TTC549 (cell line): ENCODE measurements around the gene MRPL43.
"Not testable (repeated sequence)": the region's sequence is repeated elsewhere in the genome, so short reads cannot be mapped to it uniquely, and the experiment has no call there.

Experiments used
- FAIRE-seq: peaks from 2 replicates; lab custom pipeline; 2012; peaks lifted over from hg19 to GRCh38; lab: Jason Lieb, UNC

MRPL43 gene

GRCh38 chr10:100986952-100987684, at the start of gene MRPL43, which contains the start of gene TWNK:
TSS of gene MRPL43 (minus strand) at chr10:100987497. CDS start at chr10:100987443, 54 bp downstream.
TSS of gene TWNK (plus strand) at chr10:100987543. CDS start at chr10:100988211, 668 bp downstream.
- FAIRE-seq = no peak

DNA sequence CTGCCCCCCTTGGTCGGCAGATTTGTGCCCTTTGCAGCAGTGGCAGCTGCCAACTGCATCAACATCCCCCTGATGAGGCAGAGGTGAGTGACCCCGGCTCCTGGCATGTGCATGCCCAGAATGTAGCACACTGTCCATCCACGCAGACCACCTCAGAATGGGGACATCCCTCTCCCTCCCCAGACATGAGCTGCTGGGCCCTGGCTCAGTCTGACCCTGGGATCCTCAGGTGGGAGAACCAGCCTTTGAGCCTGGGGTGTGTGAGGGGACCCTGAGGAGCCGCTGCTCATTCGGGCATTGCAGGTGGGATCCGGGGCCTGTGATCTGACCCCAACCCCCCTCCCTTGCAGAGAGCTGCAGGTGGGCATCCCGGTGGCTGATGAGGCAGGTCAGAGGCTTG, 49.4 kb upstream of the MRPL43 start:
- FAIRE-seq = no peak

- no peak for FAIRE-seq
Observed at GRCh38 chr10:101035916-101036702, 48.8 kb upstream of the MRPL43 start.

GRCh38 chr10:101035314-101035713, 48.0 kb upstream of the MRPL43 start:
- FAIRE-seq = no peak

GRCh38 chr10:101034404-101034803, 47.1 kb upstream of the MRPL43 start:
- FAIRE-seq = not testable (repeated sequence)

DNA sequence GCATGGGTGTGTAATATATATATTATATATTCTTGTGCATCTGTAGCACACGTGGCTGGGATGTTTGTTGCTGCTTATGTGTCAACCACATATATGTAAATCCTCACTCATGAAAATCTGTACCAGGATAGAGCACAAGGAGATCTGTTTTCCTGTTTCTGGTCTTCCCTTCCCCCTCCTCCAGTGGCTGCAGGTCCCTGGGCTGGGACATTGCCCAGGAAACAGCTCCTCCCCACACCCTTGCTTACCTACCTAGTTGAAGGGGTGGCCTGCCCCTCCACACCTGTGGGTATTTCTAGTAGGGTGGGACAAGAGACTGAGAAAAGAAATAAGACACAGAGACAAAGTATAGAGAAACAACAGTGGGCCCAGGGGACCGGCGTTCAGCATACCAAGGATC, 46.0 kb upstream of the MRPL43 start:
- no peak for FAIRE-seq

GRCh38 chr10:101032637-101033224, 45.4 kb upstream of the MRPL43 start:
- FAIRE-seq = no peak

GRCh38 chr10:101031796-101032636, 44.7 kb upstream of the MRPL43 start:
- FAIRE-seq = no peak

DNA sequence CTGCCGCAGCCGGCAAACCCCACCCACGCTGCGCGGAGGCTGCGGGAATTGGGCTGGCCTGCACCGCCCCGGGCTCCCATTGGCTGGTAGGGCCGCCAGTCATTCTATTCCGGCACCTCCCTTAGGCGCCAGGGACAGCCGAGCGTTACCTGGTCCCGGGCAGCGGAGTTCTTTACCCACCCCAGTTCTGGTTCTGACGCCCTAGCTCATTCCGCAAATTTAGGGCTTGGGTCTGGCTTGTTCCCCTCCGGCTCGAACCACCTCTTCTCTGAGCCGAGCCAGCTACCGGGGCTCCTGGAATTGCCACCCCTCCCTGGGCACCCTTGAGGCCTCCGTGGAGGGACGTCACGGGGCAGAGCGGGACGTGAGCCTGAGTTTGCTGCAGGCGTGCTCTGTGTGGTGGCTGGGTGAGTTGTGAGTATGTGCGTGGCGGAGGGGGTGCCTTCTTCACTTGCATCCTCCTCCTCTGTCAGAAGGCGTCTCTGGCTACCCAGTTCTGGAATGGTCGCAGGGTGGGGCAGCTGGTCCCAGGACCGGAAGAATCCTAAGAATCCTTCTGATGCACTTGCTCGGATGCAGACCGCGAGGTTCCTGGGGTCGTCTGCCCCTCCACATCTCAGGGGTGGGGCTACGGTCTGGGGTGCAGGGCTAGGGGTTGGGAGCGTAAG, 44.0 kb upstream of the MRPL43 start, which contains the start of the genes PDZD7 and SFXN3:
PDZD7 (minus strand) TSS at position 2 of the 668 bp plus-strand sequence. CDS start 910 bp downstream, outside the sequence.
SFXN3 (plus strand) TSS at position 107 of the 668 bp plus-strand sequence. CDS start 3,461 bp downstream, outside the sequence.
- no peak for FAIRE-seq

- FAIRE-seq = no peak
Observed at GRCh38 chr10:101030496-101031127, 43.3 kb upstream of the MRPL43 start.

DNA sequence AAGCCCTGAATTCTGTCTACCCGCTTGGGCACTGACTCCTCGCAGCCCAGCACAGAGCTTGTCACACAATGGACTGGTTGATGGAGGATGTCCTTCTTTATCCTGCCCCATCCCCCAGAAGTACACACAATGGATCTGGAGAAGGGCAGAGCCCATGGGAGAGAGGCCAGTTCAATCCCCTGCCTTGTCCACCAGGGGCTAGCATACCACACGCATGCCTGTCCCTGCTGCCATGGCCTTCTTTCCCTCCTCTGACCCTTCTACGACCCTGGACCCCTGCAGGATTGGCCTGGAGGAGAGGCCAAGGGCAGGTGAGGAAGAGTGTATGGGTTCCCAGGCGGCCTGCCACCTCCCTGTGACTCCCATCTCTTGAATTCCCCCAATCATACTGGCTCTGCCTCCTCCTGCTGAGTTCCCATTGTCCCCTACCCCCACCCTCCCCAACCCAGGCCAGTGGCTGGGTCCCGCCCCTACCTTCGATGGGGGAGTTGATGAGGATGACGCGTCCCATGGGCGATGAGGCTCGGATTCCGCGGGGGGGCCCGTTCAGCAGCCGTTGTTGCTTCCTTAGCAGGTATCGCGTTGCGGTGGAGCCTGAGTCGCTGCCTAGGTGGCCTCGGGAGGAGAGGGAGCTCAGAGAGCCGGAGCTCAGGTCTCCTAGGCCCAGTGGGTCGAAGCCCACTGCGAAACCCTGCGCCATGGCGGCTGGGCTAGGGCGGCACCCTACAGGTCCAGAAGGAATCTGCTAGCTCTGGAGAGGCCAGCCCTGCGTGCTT, 42.4 kb upstream of the MRPL43 start:
- FAIRE-seq = no peak

DNA sequence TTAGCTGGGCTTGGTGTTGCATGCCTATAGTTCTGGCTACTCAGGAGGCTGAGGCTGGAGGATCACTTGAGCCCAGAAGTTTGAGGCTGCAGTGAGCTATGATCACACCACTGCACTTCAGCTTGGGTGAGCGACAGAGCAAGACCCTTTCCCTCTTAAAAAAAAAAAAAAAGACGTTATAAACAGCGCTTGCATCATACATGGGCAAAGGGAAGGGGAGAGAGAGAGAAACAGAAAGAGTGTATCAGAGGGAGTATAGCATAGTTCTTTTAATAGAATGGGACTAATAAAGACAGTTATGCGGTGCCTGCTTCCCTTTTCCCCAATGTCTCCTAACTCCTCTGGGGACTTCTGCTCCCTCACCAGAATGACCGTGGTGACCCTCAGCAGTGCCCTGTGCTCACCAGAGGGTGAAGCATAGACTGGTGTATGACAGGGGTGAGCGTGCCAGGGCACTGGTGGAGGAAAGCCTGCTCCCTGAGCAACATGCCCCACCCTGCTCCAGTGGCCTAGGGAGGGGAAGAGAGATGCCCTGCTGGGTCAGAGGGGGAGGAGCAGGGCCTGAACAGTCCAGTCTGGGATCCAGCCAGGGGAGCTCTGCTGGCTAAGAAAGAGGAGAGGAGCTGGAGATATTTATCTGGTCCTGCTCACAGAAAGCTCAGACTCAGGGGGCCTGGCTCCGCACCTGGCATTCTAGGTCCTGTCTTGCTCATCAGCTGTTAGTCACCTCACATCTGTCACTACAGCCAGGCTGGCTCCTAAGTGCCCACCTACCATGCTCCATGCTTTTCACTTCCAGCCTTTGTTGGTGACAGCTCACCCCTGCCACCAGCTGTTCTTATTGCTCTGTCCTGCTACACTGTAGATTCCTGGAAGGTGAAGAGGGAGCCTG, 41.4 kb upstream of the MRPL43 start:
- no peak for FAIRE-seq

GRCh38 chr10:101027106-101027720, 39.9 kb upstream of the MRPL43 start:
- FAIRE-seq = no peak

DNA sequence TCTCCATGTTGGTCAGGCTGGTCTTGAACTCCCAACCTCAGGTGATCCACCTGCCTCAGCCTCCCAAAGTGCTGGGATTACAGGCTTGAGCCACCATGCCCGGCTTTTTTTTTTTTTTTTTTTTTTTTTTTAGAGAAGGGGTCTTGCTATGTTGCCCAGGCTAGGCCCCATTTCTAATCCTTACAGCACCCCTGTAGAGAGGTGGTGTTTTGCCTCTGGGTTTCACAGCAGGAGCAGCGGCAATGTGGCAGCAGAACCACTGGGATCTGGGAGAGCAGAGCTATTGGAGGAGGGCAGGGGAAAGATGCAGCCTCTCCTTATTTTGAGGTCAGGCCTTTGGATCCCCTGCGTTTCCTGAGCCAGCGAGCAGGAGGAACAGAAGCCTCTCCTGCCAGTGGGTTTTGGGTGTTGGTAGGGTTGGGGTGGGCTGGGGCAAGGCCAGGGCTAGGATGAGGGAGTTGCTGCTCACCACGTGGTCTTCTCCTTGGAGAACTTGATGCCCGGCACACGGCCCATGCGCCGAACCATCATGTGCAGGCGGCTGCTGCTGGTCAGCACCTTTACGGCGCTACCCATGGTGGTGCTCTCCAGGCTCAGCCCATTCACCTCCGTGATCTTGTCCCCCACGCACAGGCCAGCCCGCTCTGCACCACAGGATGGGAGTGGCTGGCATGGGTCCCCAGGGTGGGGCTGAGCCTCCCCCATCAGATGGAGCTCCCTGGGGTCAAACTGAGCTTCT, 35.8 kb upstream of the MRPL43 start:
- FAIRE-seq = no peak

GRCh38 chr10:101021692-101022251, 34.5 kb upstream of the MRPL43 start:
- FAIRE-seq = no peak

GRCh38 chr10:101021239-101021638, 33.9 kb upstream of the MRPL43 start:
- no peak for FAIRE-seq

GRCh38 chr10:101020427-101021075, 33.3 kb upstream of the MRPL43 start:
- FAIRE-seq = no peak
